GM12878 (cell line): ENCODE results near the gene CUZD1. TPM values are rescaled to one million over a fixed set of nuclear protein-coding genes. Genes with fewer than 3 reads are reported as not detected.
A peak's percentile ranks its signal among the peaks of the same experiment; 100 is the strongest.

Experiments
- BHLHE40 ChIP-seq, 2 experiments: fragments of 450-650 bp in 1 of 2; IDR thresholded peaks; 2 replicates each; pipeline ENCODE4 v1.6.1; 2011 to 2017; ENCODE audit warnings: low read depth in 2 of 2, borderline replicate concordance in 1 of 2, improper control_type of control experiment in 1 of 2, low read length in 1 of 2, mild to moderate bottlenecking in 1 of 2
- BRCA1 ChIP-seq: IDR thresholded peaks from 2 replicates; pipeline ENCODE4 v1.6.1; 2011; ENCODE audit warnings: low read depth, low read length, improper control_type of control experiment
- CHD2 ChIP-seq: IDR thresholded peaks from 2 replicates; pipeline ENCODE4 v1.6.1; 2011; ENCODE audit warnings: low read depth, low read length, improper control_type of control experiment, borderline replicate concordance
- CREB1 ChIP-seq: IDR thresholded peaks from 2 replicates; pipeline ENCODE4 v1.6.1; 2012; ENCODE audit warnings: low read depth, mild to moderate bottlenecking, inconsistent platforms
- EED ChIP-seq: sonication (generic); IDR thresholded peaks from 2 replicates; pipeline ENCODE4 v1.6.1; 2016; ENCODE audit warnings: antibody characterized with exemption, low read depth
- ETV6 ChIP-seq, 2 experiments: fragments of 450-650 bp in 1 of 2; IDR thresholded peaks in 1 of 2; conservative IDR thresholded peaks in 1 of 2; 2 replicates each; pipeline ENCODE4 v1.6.1; 2014; ENCODE audit warnings: antibody characterized with exemption in 1 of 2, borderline replicate concordance in 1 of 2, low read depth in 1 of 2, mild to moderate bottlenecking in 1 of 2, moderate library complexity in 1 of 2
- FOXM1 ChIP-seq: IDR thresholded peaks from 2 replicates; pipeline ENCODE4 v1.6.1; 2012; ENCODE audit warnings: low read depth, mild to moderate bottlenecking, inconsistent platforms, low read length, moderate library complexity
- IKZF2 ChIP-seq, 2 experiments: fragments of 450-650 bp; IDR thresholded peaks; 2 replicates each; pipeline ENCODE4 v1.6.1; 2017; ENCODE audit warnings: mild to moderate bottlenecking in 2 of 2, moderate library complexity in 2 of 2
- JUND ChIP-seq: IDR thresholded peaks from 2 replicates; pipeline ENCODE4 v1.6.1; 2012; ENCODE audit warnings: low read depth, mild to moderate bottlenecking, low read length, improper control_type of control experiment, moderate library complexity
- MEF2B ChIP-seq: fragments of 450-650 bp; IDR thresholded peaks from 2 replicates; pipeline ENCODE4 v1.6.1; 2018; ENCODE audit warnings: mild to moderate bottlenecking, moderate library complexity; ENCODE audit not compliant: partially characterized antibody, poor library complexity, severe bottlenecking
- NBN ChIP-seq: fragments of 450-650 bp; IDR thresholded peaks from 2 replicates; pipeline ENCODE4 v1.6.1; 2016
- NFYB ChIP-seq: IDR thresholded peaks from 2 replicates; pipeline ENCODE4 v1.6.1; 2011; ENCODE audit warnings: low read depth, mild to moderate bottlenecking, low read length, improper control_type of control experiment, moderate library complexity; ENCODE audit not compliant: insufficient read depth
- NR2C2 ChIP-seq: IDR thresholded peaks from 2 replicates; pipeline ENCODE4 v1.6.1; 2011; ENCODE audit warnings: borderline replicate concordance, low read depth; ENCODE audit not compliant: control insufficient read depth, insufficient read length
- NRF1 ChIP-seq: conservative IDR thresholded peaks from 2 replicates; pipeline ENCODE4 v1.6.1; 2011; ENCODE audit warnings: mild to moderate bottlenecking, low read depth, low read length, improper control_type of control experiment
- POLR2A ChIP-seq: IDR thresholded peaks from 2 replicates; pipeline ENCODE4 v1.6.1; 2011; ENCODE audit warnings: low read depth, mild to moderate bottlenecking, low read length
- POU2F2 ChIP-seq: IDR thresholded peaks from 3 replicates; pipeline ENCODE4 v1.6.1; 2011; ENCODE audit warnings: low read depth, mild to moderate bottlenecking, low read length, borderline replicate concordance
- SMC3 ChIP-seq: IDR thresholded peaks from 2 replicates; pipeline ENCODE4 v1.6.1; 2011; ENCODE audit warnings: low read length, improper control_type of control experiment, borderline replicate concordance
- SPI1 ChIP-seq: IDR thresholded peaks from 2 replicates; pipeline ENCODE4 v1.6.1; 2011; ENCODE audit warnings: low read depth, mild to moderate bottlenecking, low read length, moderate library complexity, borderline replicate concordance; ENCODE audit not compliant: insufficient read depth
- STAT1 ChIP-seq: fragments of 450-650 bp; conservative IDR thresholded peaks from 2 replicates; pipeline ENCODE4 v1.6.1; 2014; ENCODE audit warnings: antibody characterized with exemption, mild to moderate bottlenecking
- ZNF24 ChIP-seq: fragments of 450-650 bp; IDR thresholded peaks from 2 replicates; pipeline ENCODE4 v1.6.1; 2017; ENCODE audit warnings: antibody characterized with exemption, mild to moderate bottlenecking
- ZNF384 ChIP-seq: IDR thresholded peaks from 2 replicates; pipeline ENCODE4 v1.6.1; 2012; ENCODE audit warnings: low read depth, mild to moderate bottlenecking, low read length, improper control_type of control experiment, borderline replicate concordance
- polyA plus RNA-seq, 11 experiments: library from polyadenylated mRNA; depleted of rRNA in 4 of 11; unstranded in 6 of 11; stranded (reverse) in 5 of 11; fragments of >200 nt; fragmentation: Nextera tagmentation in 4 of 11; fragmentation: Illumina TruSeq in 1 of 11; extraction: Ambion mirVana in 4 of 11; extraction: Trizol in 1 of 11; gene quantifications; 1 replicate in 1 of 11; 2 replicates in 10 of 11; pipeline versions ENCODE4 v1.2.1 to v1.2.3, GENCODE V29; 2011 to 2016; ENCODE audit warnings: inconsistent platforms in 2 of 11, missing spikeins in 2 of 11, low read depth in 1 of 11
- total RNA-seq, 4 experiments: library from RNA; depleted of rRNA in 3 of 4; stranded (reverse); fragments of >200 nt in 3 of 4; fragmentation: Illumina TruSeq in 1 of 4; extraction: Trizol in 1 of 4; gene quantifications; 2 replicates each; pipeline versions ENCODE4 v1.2.1 to v1.2.3, GENCODE V29; 2013 to 2021
- TF ChIP-seq, protein P1 (sequence below): IDR thresholded peaks from 2 replicates; pipeline ENCODE4 v1.6.1; 2012; ENCODE audit warnings: low read length, inconsistent platforms
- TF ChIP-seq, protein P2 (sequence below): IDR thresholded peaks from 2 replicates; pipeline ENCODE4 v1.6.1; 2011; ENCODE audit warnings: mild to moderate bottlenecking, low read depth, low read length, moderate library complexity; ENCODE audit not compliant: insufficient replicate concordance
- TF ChIP-seq, protein P3 (sequence below): fragments of 450-650 bp; conservative IDR thresholded peaks from 2 replicates; pipeline ENCODE4 v1.6.1; 2017; ENCODE audit warnings: mild to moderate bottlenecking, moderate library complexity
- TF ChIP-seq, protein P4 (sequence below), 3 experiments: IDR thresholded peaks in 2 of 3; conservative IDR thresholded peaks in 1 of 3; 2 replicates each; pipeline ENCODE4 v1.5.1; 2011; ENCODE audit warnings: low read depth in 3 of 3, low read length in 3 of 3, mild to moderate bottlenecking in 3 of 3, control low read depth in 2 of 3, moderate library complexity in 2 of 3, inconsistent platforms in 1 of 3, mixed read lengths in 1 of 3; ENCODE audit not compliant: control insufficient read depth in 2 of 3, insufficient read depth in 1 of 3; ENCODE audit errors: extremely low read depth in 1 of 3

The CUZD1 gene
- total and polyA plus RNA-seq, 10 of the 15 experiments (the other 5 are each of a cell fraction or from before 2014, with no cell fraction given), result 0.66 to 2.3 (median 1.5) TPM

DNA sequence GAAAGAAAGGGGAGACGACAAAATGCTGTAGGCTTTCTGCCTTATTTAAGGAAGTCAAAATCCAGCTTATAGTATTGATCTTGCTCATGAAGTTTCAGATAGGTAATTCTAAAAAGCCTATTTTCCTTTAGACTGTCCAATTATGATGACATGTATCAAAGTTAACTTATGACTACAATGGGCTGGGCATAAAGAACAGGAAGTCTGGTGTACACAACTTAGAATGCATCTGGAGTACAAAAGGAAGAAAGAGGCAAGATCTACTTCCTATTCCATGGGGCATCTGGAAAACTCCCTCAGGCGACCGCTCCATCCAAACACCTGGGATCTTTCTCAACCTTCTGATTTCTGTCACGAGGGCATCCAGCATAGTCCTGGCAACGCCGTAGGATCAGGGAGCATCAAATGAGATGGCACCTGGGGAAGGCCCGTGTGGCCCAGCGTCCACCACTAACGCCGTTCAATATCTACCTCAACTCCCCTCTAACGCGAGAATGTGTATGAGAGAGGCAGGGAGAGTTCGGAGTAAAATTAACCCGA lies 33.2 kb upstream of the CUZD1 start (continued):
- TF ChIP-seq NFYB (no peak), EED (0 out of 2 replicates have a peak, but pooled peaks have one; percentile 5), ZNF384 (no peak), BHLHE40 (IDR thresholded peaks at IDR 0.05; ENCODE audit: borderline replicate concordance in 1 of 2, low read depth in 2 of 2, low read length in 1 of 2) (no peak), NRF1 (no peak), IKZF2 (IDR thresholded peaks at IDR 0.05) (peak; percentile 20 to 26; a peak in 1 of 4 replicates), SPI1 (peak; percentile 45; the same call in 1 of the 2 replicates), NR2C2 (no peak), CREB1 (peak; percentile 51; the same call in 1 of the 2 replicates), POU2F2 (no peak), SMC3 (no peak), JUND (no peak), NBN (0 out of 2 replicates have a peak, but pooled peaks have one; percentile 4), FOXM1 (no peak), STAT1 (no peak), BRCA1 (no peak), POLR2A (no peak), CHD2 (no peak), MEF2B (no peak), ETV6 (conservative IDR thresholded peaks at IDR 0.05 in 1 of 2, IDR thresholded peaks at IDR 0.05 in 1 of 2; ENCODE audit: borderline replicate concordance in 1 of 2, low read depth in 1 of 2) (peak in 1 of 2 experiments; percentile 29; a peak in 1 of 4 replicates), ZNF24 (no peak)
- TF ChIP-seq, protein P1, sequence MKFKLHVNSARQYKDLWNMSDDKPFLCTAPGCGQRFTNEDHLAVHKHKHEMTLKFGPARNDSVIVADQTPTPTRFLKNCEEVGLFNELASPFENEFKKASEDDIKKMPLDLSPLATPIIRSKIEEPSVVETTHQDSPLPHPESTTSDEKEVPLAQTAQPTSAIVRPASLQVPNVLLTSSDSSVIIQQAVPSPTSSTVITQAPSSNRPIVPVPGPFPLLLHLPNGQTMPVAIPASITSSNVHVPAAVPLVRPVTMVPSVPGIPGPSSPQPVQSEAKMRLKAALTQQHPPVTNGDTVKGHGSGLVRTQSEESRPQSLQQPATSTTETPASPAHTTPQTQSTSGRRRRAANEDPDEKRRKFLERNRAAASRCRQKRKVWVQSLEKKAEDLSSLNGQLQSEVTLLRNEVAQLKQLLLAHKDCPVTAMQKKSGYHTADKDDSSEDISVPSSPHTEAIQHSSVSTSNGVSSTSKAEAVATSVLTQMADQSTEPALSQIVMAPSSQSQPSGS, result no peak
- TF ChIP-seq, protein P2, sequence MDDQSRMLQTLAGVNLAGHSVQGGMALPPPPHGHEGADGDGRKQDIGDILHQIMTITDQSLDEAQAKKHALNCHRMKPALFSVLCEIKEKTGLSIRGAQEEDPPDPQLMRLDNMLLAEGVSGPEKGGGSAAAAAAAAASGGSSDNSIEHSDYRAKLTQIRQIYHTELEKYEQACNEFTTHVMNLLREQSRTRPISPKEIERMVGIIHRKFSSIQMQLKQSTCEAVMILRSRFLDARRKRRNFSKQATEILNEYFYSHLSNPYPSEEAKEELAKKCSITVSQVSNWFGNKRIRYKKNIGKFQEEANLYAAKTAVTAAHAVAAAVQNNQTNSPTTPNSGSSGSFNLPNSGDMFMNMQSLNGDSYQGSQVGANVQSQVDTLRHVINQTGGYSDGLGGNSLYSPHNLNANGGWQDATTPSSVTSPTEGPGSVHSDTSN, result no peak
- TF ChIP-seq, protein P3, sequence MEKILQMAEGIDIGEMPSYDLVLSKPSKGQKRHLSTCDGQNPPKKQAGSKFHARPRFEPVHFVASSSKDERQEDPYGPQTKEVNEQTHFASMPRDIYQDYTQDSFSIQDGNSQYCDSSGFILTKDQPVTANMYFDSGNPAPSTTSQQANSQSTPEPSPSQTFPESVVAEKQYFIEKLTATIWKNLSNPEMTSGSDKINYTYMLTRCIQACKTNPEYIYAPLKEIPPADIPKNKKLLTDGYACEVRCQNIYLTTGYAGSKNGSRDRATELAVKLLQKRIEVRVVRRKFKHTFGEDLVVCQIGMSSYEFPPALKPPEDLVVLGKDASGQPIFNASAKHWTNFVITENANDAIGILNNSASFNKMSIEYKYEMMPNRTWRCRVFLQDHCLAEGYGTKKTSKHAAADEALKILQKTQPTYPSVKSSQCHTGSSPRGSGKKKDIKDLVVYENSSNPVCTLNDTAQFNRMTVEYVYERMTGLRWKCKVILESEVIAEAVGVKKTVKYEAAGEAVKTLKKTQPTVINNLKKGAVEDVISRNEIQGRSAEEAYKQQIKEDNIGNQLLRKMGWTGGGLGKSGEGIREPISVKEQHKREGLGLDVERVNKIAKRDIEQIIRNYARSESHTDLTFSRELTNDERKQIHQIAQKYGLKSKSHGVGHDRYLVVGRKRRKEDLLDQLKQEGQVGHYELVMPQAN, result no peak
- TF ChIP-seq, protein P4, sequence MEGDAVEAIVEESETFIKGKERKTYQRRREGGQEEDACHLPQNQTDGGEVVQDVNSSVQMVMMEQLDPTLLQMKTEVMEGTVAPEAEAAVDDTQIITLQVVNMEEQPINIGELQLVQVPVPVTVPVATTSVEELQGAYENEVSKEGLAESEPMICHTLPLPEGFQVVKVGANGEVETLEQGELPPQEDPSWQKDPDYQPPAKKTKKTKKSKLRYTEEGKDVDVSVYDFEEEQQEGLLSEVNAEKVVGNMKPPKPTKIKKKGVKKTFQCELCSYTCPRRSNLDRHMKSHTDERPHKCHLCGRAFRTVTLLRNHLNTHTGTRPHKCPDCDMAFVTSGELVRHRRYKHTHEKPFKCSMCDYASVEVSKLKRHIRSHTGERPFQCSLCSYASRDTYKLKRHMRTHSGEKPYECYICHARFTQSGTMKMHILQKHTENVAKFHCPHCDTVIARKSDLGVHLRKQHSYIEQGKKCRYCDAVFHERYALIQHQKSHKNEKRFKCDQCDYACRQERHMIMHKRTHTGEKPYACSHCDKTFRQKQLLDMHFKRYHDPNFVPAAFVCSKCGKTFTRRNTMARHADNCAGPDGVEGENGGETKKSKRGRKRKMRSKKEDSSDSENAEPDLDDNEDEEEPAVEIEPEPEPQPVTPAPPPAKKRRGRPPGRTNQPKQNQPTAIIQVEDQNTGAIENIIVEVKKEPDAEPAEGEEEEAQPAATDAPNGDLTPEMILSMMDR (IDR thresholded peaks at IDR 0.05 in 2 of 3, conservative IDR thresholded peaks at IDR 0.05 in 1 of 3; ENCODE audit: control insufficient read depth in 2 of 3, extremely low read depth in 1 of 3, insufficient read depth in 1 of 3, low read depth in 3 of 3, low read length in 3 of 3), result no peak
